GM20000 (cell line): ENCODE results near the gene E2F7.
A peak's percentile ranks its signal among the peaks of the same experiment; 100 is the strongest.
"Not testable (repeated sequence)": the region's sequence is repeated elsewhere in the genome, so short reads cannot be mapped to it uniquely, and the experiment has no call there.

Experiments used
- DNase-seq: peaks from one replicate; pipeline ENCODE4 v3.0.0; 2012; ENCODE audit warnings: low spot score
- TF ChIP-seq, protein P1 (sequence below): IDR thresholded peaks from 2 replicates; pipeline ENCODE4 v1.5.1; 2012; ENCODE audit warnings: mild to moderate bottlenecking, control low read depth; ENCODE audit errors: extremely low read depth, missing control alignments

The E2F7 gene

DNA sequence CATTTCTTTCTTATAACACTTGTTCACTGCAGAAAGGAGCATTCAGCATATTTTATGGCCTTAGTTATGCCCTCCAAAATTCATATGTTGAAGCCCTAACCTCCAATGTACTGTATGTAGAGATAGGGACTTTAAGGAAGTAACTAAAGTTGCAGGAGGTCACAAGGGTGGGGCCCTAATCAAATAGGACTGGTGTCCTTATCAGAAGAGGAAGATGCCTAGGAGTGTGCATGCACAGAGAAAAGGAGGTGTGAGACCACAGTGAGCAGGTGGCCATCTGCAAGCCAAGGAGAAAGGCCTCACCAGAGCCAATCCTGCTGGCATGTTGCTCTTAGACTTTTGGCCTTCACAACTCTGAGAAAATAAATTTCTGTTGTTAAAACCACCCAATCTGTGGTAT is 12.9 kb upstream of the E2F7 start:
- TF ChIP-seq, protein P1, sequence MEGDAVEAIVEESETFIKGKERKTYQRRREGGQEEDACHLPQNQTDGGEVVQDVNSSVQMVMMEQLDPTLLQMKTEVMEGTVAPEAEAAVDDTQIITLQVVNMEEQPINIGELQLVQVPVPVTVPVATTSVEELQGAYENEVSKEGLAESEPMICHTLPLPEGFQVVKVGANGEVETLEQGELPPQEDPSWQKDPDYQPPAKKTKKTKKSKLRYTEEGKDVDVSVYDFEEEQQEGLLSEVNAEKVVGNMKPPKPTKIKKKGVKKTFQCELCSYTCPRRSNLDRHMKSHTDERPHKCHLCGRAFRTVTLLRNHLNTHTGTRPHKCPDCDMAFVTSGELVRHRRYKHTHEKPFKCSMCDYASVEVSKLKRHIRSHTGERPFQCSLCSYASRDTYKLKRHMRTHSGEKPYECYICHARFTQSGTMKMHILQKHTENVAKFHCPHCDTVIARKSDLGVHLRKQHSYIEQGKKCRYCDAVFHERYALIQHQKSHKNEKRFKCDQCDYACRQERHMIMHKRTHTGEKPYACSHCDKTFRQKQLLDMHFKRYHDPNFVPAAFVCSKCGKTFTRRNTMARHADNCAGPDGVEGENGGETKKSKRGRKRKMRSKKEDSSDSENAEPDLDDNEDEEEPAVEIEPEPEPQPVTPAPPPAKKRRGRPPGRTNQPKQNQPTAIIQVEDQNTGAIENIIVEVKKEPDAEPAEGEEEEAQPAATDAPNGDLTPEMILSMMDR = no peak

DNA sequence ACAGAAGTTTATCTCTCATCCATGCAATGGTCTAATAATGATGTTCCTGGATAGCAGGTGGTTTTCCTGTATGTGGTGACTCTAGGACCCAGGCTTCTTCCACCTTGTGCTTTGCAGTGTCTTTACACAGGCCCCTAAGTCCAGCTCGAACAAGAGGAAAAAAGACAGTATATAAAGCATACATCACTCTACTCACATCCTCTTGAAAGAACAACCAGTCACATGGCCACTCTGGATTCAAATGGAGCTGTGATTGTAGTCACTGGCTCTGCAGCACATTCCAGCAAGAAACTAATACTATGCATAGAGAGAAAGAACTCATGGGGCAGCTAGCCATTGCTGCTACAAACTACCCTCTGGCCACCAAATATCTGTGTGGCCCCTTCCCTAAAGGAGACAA is 11.5 kb upstream of the E2F7 start:
- TF ChIP-seq, protein P1 = no peak
- DNase-seq = no peak

More for the DNA sequence above, 12.9 kb upstream of the E2F7 start:
- DNase-seq = no peak

DNA sequence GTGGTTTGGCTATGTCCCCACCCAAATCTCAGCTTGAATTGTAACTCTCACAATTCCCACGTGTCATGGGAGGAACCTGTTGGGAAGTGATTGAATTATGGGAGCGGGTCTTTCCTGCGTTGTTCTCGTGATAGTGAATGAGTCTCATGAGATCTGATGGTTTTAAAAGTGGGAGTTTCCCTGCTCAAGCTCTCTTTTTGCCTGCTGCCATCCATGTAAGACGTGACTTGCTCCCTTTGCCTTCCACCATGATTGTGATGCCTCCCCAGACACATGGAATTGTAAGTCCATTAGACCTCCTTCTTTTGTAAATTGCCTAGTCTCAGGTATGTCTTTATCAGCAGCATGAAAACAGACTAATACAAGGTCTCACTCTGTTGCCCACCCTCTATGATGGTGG is 8.5 kb upstream of the E2F7 start:
- DNase-seq = not testable (repeated sequence)

DNA sequence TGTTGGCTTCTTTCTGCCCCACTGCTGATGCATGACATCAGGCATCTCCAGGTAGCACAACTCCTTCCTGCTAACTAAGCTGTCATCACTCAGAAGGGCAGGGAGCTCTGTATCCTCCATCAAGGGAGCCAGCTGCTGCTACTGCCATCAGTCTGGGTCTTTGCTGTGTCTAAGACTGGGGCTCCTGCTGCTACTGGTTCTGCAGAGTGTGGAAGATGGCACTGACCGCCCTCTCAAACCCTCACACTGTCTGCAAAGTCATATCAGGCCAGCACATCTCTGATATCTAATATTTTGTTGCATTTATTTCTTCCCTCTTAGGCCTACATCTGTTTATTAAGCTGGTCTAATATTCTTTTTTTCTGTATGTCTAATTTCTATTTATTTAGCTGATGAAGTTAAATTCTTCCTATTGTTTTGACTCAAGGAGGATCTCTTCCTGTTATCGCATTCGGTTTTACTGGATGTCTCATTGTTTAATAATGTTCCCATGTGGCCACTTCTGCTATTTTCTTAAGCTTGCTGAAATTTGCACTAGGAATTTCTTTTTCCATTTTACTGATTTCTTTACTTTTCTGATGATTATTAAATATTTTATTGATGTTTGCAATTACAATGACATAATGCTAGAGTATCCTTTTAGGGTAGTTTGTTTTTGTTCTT is 7.6 kb upstream of the E2F7 start:
- TF ChIP-seq, protein P1 = no peak
- DNase-seq = no peak

DNA sequence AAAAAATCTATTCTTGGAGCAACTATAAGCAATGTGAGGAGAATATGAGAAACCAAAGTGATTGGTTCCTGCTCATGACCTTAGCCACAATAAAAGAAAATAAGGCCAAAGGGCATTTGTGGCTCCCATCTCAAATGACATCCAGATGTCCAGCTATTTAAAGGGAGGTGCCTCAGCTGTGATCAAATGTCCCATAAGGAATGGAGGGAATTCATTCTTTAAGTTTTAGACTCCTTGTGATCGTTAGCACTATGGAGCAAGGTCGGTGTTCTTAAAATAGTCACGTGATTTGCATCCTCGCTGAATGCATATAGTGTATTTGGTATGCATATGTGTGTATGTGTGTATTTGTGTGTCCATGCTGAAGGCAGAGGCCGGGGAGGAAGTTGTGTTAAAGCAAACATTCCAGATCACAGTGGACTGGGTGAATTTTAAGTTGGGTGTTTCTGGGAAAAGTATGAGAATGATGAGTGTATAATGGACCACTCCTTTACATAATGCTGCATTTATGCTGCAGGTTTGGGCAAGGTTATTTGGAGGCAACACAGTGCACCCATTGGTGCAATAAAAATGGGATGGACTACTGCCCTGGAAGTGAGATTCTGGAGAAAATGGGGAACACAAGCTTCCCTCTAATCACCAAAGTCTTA is 5.6 kb upstream of the E2F7 start:
- TF ChIP-seq, protein P1 = no peak
- DNase-seq = no peak

DNA sequence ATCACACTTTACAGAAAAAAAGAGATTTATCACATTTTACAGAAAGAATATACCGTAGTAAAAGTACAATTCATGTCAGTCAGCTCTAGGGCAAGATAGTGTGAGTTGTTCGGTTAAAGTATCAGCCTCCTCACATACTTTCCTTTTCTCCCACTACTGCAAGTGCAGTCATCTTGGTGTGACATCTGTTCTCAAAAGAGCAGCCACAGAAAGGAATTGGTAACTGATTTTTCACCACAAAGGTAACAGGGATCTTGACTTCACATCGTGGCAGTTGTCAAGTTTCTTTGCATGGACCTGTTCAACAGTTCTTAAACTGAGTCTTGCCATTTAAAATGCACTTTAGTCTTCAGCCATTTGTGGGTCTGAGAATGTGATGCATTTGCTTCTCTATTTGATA is 5.0 kb upstream of the E2F7 start:
- TF ChIP-seq, protein P1 = no peak
- DNase-seq = peak; percentile 52

DNA sequence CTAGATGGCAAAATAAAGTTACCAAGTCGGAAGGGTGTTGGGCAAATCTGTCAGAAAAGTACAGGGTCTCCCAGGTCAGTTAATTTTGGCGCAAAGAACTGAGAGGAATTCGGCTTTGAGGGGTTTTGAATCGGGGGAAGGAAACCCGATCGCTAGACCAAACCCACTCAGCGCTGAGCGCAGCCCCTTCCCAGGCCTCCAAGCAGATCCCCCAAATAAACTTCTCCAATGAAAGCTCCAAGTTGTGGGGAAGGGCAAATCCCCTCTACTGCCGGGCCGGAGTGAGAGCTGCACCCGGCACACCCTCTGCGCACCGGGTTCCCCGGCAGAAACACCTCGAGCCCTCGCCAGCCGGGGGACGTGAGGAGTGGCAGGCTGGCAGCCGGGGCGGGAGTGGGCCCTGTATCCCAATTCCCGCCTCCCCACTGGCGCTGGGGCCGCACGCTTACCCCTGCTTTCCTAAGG is 441 bp downstream of the E2F7 start:
- no peak for DNase-seq
- TF ChIP-seq, protein P1 = no peak
